ENCODE data around the gene ZNF652.

The ZNF652 gene

GRCh38 chr17:49361902-49362722, at the start of gene ZNF652:
TSS of gene ZNF652 (minus strand) at chr17:49362250. CDS start at chr17:49317725, 44,525 bp downstream.
- DNase-seq = peak; percentile 85

GRCh38 chr17:49409066-49409465, 47.0 kb upstream of the ZNF652 start:
- no peak for DNase-seq

GRCh38 chr17:49407981-49408501, 46.0 kb upstream of the ZNF652 start:
- DNase-seq = peak; percentile 74

GRCh38 chr17:49407086-49407485, 45.0 kb upstream of the ZNF652 start:
- no peak for DNase-seq

GRCh38 chr17:49406421-49407061, 44.5 kb upstream of the ZNF652 start:
- no peak for DNase-seq

GRCh38 chr17:49404906-49405305, 42.9 kb upstream of the ZNF652 start:
- no peak for DNase-seq

GRCh38 chr17:49404361-49404760, 42.3 kb upstream of the ZNF652 start:
- DNase-seq = no peak

GRCh38 chr17:49403514-49404289, 41.7 kb upstream of the ZNF652 start:
- no peak for DNase-seq

- DNase-seq = no peak
Observed at GRCh38 chr17:49402706-49403105, 40.7 kb upstream of the ZNF652 start.

GRCh38 chr17:49401971-49402611, 40.0 kb upstream of the ZNF652 start:
- DNase-seq = no peak

GRCh38 chr17:49399995-49400394, 37.9 kb upstream of the ZNF652 start:
- DNase-seq = no peak

GRCh38 chr17:49397586-49397985, 35.5 kb upstream of the ZNF652 start:
- no peak for DNase-seq

- DNase-seq = no peak
Observed at GRCh38 chr17:49393491-49394255, 31.6 kb upstream of the ZNF652 start.

GRCh38 chr17:49390548-49391324, 28.7 kb upstream of the ZNF652 start:
- DNase-seq = peak; percentile 8

GRCh38 chr17:49389514-49390347, 27.7 kb upstream of the ZNF652 start:
- DNase-seq = peak; percentile 13

- no peak for DNase-seq
Observed at GRCh38 chr17:49388692-49389513, 26.9 kb upstream of the ZNF652 start.

GRCh38 chr17:49388290-49388640, 26.2 kb upstream of the ZNF652 start:
- no peak for DNase-seq

- peak; percentile 2 for DNase-seq
Observed at GRCh38 chr17:49387498-49388289, 25.6 kb upstream of the ZNF652 start.

GRCh38 chr17:49386373-49386772, 24.3 kb upstream of the ZNF652 start:
- no peak for DNase-seq
